HUES6 (cell line): Measurements from ENCODE around the gene AHRR.

ENCODE experiments used
- H3K27ac ChIP-seq: 2 replicates; pipeline ENCODE4 v1.7.0; 2013; ENCODE audit warnings: low read depth, mild to moderate bottlenecking, low read length, inconsistent platforms
- H3K27me3 ChIP-seq: 2 replicates; pipeline ENCODE4 v1.6.1; 2013; ENCODE audit warnings: low read length; ENCODE audit not compliant: control insufficient read depth, insufficient read depth
- H3K36me3 ChIP-seq: 2 replicates; pipeline ENCODE4 v1.6.1; 2013; ENCODE audit warnings: low read length; ENCODE audit not compliant: control insufficient read depth, insufficient read depth
- H3K4me1 ChIP-seq: 2 replicates; pipeline ENCODE4 v1.6.1; 2013; ENCODE audit warnings: low read length; ENCODE audit not compliant: control insufficient read depth, insufficient read depth
- H3K4me3 ChIP-seq: 2 replicates; pipeline ENCODE4 v1.5.1; 2013; ENCODE audit warnings: low read depth, low read length
- H3K9ac ChIP-seq: one replicate; pipeline ENCODE4 v1.6.1; 2013; ENCODE audit warnings: mild to moderate bottlenecking, low read length
- H3K9me3 ChIP-seq: 2 replicates; pipeline ENCODE4 v1.6.1; 2013; ENCODE audit warnings: low read depth, low read length; ENCODE audit not compliant: control insufficient read depth, insufficient read depth

AHRR gene

DNA sequence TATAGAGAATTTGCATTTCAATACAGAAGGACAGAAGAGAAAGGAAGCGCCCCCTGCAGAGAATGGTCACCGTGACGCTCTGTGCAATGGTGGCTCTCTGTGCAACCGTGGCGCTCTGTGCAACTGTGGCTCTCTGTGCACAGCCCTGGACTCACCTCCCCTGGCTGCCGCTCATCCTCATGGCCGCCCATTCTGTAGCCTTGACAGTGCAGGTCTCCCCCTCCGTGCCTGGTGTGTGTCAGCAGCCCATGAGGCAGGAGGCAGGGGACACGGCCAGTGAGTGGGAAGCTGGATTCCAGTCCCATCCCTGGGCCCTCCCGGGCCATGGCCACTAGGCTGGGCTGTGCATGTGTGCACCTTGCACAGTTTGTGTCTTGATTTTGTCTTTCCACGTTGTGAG, 133.4 kb downstream of the AHRR start:
- Histone ChIP-seq H3K9me3 (peaks cover 8% of the 10 kb centered on the region; the same call in 1 of the 2 replicates), H3K27ac (no peak overlapping the region), H3K36me3 (peaks cover 68% of the 10 kb centered on the region), H3K9ac (no peak overlapping the region), H3K4me1 (peaks cover 4% of the 10 kb centered on the region; the same call in 1 of the 2 replicates), H3K27me3 (no peaks in the 10 kb centered on the region), H3K4me3 (no peak overlapping the region)

DNA sequence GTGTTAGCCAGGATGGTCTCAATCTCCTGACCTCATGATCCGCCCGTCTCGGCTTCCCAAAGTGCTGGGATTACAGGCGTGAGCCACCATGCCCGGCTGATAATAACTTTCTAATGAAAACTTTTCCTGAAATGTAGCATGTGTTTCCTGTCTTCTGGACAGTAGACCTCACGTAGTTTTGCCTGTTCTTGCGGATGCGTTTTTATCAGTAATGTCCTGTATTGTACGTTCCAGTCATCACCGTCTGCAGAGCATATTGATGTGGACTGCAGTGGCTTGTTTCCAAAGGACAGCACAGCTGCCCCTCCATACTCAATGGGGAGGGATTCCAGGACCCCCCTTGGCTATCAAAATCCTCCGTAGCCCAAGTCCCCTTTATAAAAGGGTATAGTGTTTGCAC, 134.3 kb downstream of the AHRR start:
- Histone ChIP-seq H3K9ac (no peak overlapping the region), H3K27me3 (no peaks in the 10 kb centered on the region), H3K4me3 (no peak overlapping the region), H3K9me3 (peaks cover 8% of the 10 kb centered on the region; the same call in 1 of the 2 replicates), H3K4me1 (peaks cover 4% of the 10 kb centered on the region; the same call in 1 of the 2 replicates), H3K27ac (no peak overlapping the region), H3K36me3 (peaks cover 71% of the 10 kb centered on the region)

GRCh38 chr5:456351-457194, 135.1 kb downstream of the AHRR start:
- H3K9me3 ChIP-seq: peaks cover 5% of the 10 kb centered on the region; the same call in 1 of the 2 replicates
- peaks cover 67% of the 10 kb centered on the region for H3K36me3 ChIP-seq
- H3K4me3 ChIP-seq: no peak overlapping the region
- peaks cover 4% of the 10 kb centered on the region; the same call in 1 of the 2 replicates for H3K4me1 ChIP-seq
- H3K27ac ChIP-seq: no peak overlapping the region
- H3K9ac ChIP-seq: no peak overlapping the region
- no peaks in the 10 kb centered on the region for H3K27me3 ChIP-seq

DNA sequence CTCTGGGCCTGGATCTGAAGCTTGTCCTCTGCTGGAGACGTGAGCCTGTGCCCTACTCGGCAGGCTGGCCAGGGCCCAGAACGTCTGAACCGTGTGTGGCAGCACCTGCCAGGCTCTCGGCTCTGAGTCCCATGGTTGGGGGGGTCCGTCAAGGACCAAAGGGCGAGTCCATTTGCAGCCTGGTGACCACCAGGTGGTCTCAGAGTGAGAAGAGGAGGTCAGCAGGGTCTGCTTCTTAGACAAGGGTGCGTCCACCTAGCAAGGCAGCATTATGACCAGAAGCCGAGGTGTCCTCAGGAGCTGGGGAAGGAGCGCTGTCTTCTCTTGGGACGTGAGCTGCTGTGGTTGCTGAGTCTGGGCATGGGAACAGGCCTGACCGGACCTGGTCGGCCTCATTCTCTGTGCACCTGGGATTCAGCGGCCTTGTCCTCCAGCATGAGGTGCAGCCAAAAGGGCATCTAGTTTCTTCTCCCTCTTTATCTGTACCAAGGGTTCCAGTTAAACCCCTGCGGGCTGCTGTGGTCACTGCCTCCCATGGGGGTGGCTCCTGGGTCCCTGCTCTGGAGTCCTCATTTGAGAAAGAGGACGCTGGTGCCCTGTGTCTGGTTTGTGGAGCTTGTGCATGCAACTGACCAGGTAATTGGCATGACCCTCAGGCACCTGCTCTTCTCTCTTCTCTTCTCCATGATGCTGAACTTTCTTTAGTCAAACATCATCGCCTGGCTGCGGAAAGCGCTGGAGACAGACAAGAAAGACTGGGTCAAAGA, 135.9 kb downstream of the AHRR start:
- H3K4me1 ChIP-seq: peaks cover 4% of the 10 kb centered on the region; the same call in 1 of the 2 replicates
- no peaks in the 10 kb centered on the region; the same call in 1 of the 2 replicates for H3K9me3 ChIP-seq
- no peak overlapping the region for H3K9ac ChIP-seq
- H3K4me3 ChIP-seq: no peak overlapping the region
- H3K36me3 ChIP-seq: peaks cover 69% of the 10 kb centered on the region
- no peaks in the 10 kb centered on the region for H3K27me3 ChIP-seq
- no peak overlapping the region for H3K27ac ChIP-seq

- no peaks in the 10 kb centered on the region for H3K27me3 ChIP-seq
- H3K9me3 ChIP-seq: no peaks in the 10 kb centered on the region
- peaks cover 59% of the 10 kb centered on the region for H3K36me3 ChIP-seq
- peaks cover 4% of the 10 kb centered on the region; the same call in 1 of the 2 replicates for H3K4me1 ChIP-seq
- H3K4me3 ChIP-seq: no peak overlapping the region
- no peak overlapping the region for H3K9ac ChIP-seq
- H3K27ac ChIP-seq: no peak overlapping the region
Observed at GRCh38 chr5:458547-459353, 137.2 kb downstream of the AHRR start.

DNA sequence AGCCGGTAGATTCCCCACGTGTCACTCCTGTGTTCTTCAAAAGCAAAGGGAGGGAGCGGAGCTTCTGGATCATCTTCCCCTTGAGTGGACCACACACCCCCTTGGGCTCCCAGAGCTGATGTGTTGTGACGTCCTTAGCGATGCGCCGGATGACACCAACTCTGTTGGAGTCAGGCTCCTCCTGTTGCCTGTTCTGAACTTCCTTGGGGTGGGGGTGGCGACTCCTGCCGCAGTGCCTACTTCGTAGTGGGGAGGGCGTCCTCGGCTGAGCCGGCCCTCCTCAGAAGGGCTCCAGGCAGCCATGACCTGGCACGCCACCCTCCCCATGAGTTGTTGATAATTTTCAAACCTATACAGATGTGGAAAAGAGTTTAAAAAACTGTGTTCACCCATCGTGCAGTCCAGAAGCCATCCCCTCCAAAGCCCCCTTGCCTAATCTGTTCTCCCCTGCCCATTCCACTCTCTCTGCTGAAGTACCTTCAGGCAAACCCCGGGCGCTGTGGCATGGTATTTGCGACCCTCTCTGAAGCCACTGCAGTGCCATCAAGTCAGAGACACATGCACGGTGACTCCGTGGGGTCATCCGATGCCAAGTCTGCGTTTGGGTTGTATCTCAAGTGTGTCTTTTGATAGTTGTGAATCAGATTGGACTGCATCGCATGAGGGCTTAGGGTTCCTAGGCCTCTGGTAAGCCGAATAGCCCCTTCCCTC, 138.2 kb downstream of the AHRR start:
- Histone ChIP-seq H3K9ac (no peak overlapping the region), H3K27me3 (no peaks in the 10 kb centered on the region), H3K4me3 (no peak overlapping the region), H3K4me1 (peaks cover 4% of the 10 kb centered on the region; the same call in 1 of the 2 replicates), H3K36me3 (peaks cover 61% of the 10 kb centered on the region), H3K9me3 (no peaks in the 10 kb centered on the region), H3K27ac (no peak overlapping the region)

DNA sequence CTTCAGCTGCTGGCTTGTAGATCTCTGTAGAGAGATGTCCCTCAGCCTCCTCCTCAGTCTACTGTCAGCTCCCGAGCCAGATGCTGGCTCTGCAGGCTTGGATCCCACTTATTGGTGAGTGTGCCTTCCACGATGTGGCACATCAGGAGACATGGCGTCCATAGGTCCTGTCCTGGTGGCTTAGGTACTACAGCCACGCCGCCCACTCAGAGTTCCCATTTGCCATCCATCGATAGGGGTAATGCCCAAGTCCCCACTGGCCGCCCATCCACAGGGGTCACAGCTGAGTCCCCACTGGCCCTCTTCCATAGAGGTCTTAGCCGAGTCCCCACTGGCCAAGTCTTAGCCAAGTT, 138.7 kb downstream of the AHRR start:
- Histone ChIP-seq H3K36me3 (peaks cover 61% of the 10 kb centered on the region), H3K9me3 (no peaks in the 10 kb centered on the region), H3K4me3 (no peak overlapping the region), H3K27me3 (no peaks in the 10 kb centered on the region), H3K4me1 (no peaks in the 10 kb centered on the region), H3K9ac (no peak overlapping the region), H3K27ac (no peak overlapping the region)

GRCh38 chr5:462051-462481, 140.6 kb downstream of the AHRR start:
- Histone ChIP-seq H3K27ac (no peak overlapping the region), H3K36me3 (peaks cover 67% of the 10 kb centered on the region), H3K9me3 (no peaks in the 10 kb centered on the region), H3K4me1 (no peaks in the 10 kb centered on the region), H3K27me3 (no peaks in the 10 kb centered on the region), H3K9ac (no peak overlapping the region), H3K4me3 (no peak overlapping the region)

DNA sequence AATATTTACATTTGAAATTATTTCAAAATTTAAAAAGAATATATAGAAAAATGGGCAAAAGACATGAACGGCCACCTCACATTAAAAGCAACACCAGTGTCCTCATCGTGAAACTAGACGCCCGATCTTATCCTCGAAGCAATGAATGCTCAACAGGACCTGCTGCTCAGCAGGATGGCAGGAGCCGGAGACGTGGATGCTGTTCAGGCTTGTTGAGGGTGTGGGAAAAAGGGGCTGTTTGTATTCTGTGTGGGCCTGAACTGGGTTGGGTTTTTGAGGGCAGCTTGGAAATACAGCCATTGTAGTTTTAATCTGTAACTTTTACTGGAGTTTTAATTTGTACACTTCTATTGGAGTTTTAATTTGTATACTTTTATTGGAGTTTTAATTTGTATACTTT, 141.8 kb downstream of the AHRR start:
- no peak overlapping the region for H3K4me3 ChIP-seq
- peaks cover 57% of the 10 kb centered on the region for H3K36me3 ChIP-seq
- H3K4me1 ChIP-seq: no peaks in the 10 kb centered on the region
- H3K27me3 ChIP-seq: no peaks in the 10 kb centered on the region
- no peaks in the 10 kb centered on the region for H3K9me3 ChIP-seq
- H3K27ac ChIP-seq: no peak overlapping the region
- no peak overlapping the region for H3K9ac ChIP-seq

GRCh38 chr5:463952-464351, 142.4 kb downstream of the AHRR start:
- Histone ChIP-seq H3K27me3 (no peaks in the 10 kb centered on the region), H3K9ac (no peak overlapping the region), H3K4me3 (no peak overlapping the region), H3K4me1 (no peaks in the 10 kb centered on the region), H3K9me3 (no peaks in the 10 kb centered on the region), H3K36me3 (peaks cover 57% of the 10 kb centered on the region), H3K27ac (no peak overlapping the region)
